PC-3 (cell line): ENCODE results near the gene SLC15A2.

Experiments used
- CTCF ChIP-seq: fragments of 300-600 bp; sonication (generic); conservative IDR thresholded peaks from 2 replicates; pipeline ENCODE4 v1.5.1; 2017; ENCODE audit warnings: antibody characterized with exemption, low read depth, mild to moderate bottlenecking, low read length
- EZH2 ChIP-seq: fragments of 300-600 bp; sonication (generic); IDR thresholded peaks from one replicate; pipeline ENCODE4 v1.6.1; 2017; ENCODE audit warnings: antibody characterized with exemption, mild to moderate bottlenecking, low read length; ENCODE audit not compliant: unreplicated experiment
- EZH2phosphoT487 ChIP-seq: fragments of 300-600 bp; sonication (generic); IDR thresholded peaks from 2 replicates; pipeline ENCODE4 v1.6.1; 2018; ENCODE audit warnings: mild to moderate bottlenecking, antibody characterized with exemption, low read length, borderline replicate concordance

- TF ChIP-seq CTCF (no peak), EZH2phosphoT487 (no peak), EZH2 (no peak)
Observed at GRCh38 chr3:121895121-121895520, 920 bp downstream of the SLC15A2 start.
